Activated T-cell treated with anti-CD3 and anti-CD28 coated beads, Interleukin-2, amount 50 U/mL, for 4 hours (primary cell): ENCODE results near the gene LRRC28. TPM values are rescaled to one million over a fixed set of nuclear protein-coding genes. Genes with fewer than 3 reads are reported as not detected.

Experiments used
- ATAC-seq, 2 donors: fragments of 200-7000 bp; cut with Tn5 transposase; one replicate each; pipeline ENCODE4 v1.10.0; 2021
- DNase-seq: peaks from one replicate; pipeline ENCODE4 v3.0.0-alpha.2; 2020
- H3K27me3 Mint-ChIP-seq: one replicate; pipeline ENCODE4 v1.8.0; 2021; ENCODE audit warnings: low read depth, mixed read lengths
- H3K36me3 Mint-ChIP-seq: one replicate; pipeline ENCODE4 v1.8.0; 2022; ENCODE audit warnings: mixed read lengths; ENCODE audit not compliant: insufficient read depth
- H3K4me1 Mint-ChIP-seq: one replicate; pipeline ENCODE4 v1.8.0; 2021; ENCODE audit warnings: low read depth, mixed read lengths
- H3K4me3 Mint-ChIP-seq: one replicate; pipeline ENCODE4 v1.8.0; 2021; ENCODE audit warnings: mild to moderate bottlenecking, moderate library complexity, mixed read lengths
- H3K9me3 Mint-ChIP-seq: one replicate; pipeline ENCODE4 v1.8.0; 2021; ENCODE audit warnings: mixed read lengths
- total RNA-seq, 3 donors: library from RNA; stranded (reverse); gene quantifications; one replicate each; pipeline ENCODE4 v1.2.1, GENCODE V29; 2021

LRRC28 gene
- total RNA-seq, 3 donors from 2014 or later: 8.6 to 11.3 (median 9.4) TPM

- H3K4me1 Mint-ChIP-seq: peaks cover 57% of the 10 kb centered on the region
- H3K9me3 Mint-ChIP-seq: no peaks in the 10 kb centered on the region
- ATAC-seq (no peak), DNase-seq (no peak)
- H3K4me3 Mint-ChIP-seq: no peak overlapping the region
- H3K27me3 Mint-ChIP-seq: peaks cover 2% of the 10 kb centered on the region
- no peaks in the 10 kb centered on the region for H3K36me3 Mint-ChIP-seq
Measured at GRCh38 chr15:99437315-99438223, 186.3 kb downstream of the LRRC28 start.

- Mint-ChIP-seq H3K4me3 (no peak overlapping the region), H3K4me1 (peaks cover 57% of the 10 kb centered on the region), H3K36me3 (no peaks in the 10 kb centered on the region), H3K27me3 (peaks cover 2% of the 10 kb centered on the region), H3K9me3 (no peaks in the 10 kb centered on the region)
- ATAC-seq (no peak), DNase-seq (no peak)
Measured at GRCh38 chr15:99438224-99438585, 186.9 kb downstream of the LRRC28 start.

GRCh38 chr15:99438691-99439523 lies 187.6 kb downstream of the LRRC28 start:
- H3K36me3 Mint-ChIP-seq: no peaks in the 10 kb centered on the region
- DNase-seq (no peak), ATAC-seq (peak; percentile 51 to 54)
- peaks cover 2% of the 10 kb centered on the region for H3K27me3 Mint-ChIP-seq
- H3K4me1 Mint-ChIP-seq: peaks cover 55% of the 10 kb centered on the region
- no peaks in the 10 kb centered on the region for H3K9me3 Mint-ChIP-seq
- H3K4me3 Mint-ChIP-seq: no peak overlapping the region

GRCh38 chr15:99439524-99439835 lies 188.2 kb downstream of the LRRC28 start:
- H3K9me3 Mint-ChIP-seq: no peaks in the 10 kb centered on the region
- H3K4me1 Mint-ChIP-seq: peaks cover 54% of the 10 kb centered on the region
- DNase-seq (no peak), ATAC-seq (no peak)
- no peaks in the 10 kb centered on the region for H3K36me3 Mint-ChIP-seq
- H3K4me3 Mint-ChIP-seq: no peak overlapping the region
- no peaks in the 10 kb centered on the region for H3K27me3 Mint-ChIP-seq

- no peak for ATAC-seq
- H3K4me1 Mint-ChIP-seq: peaks cover 55% of the 10 kb centered on the region
- no peaks in the 10 kb centered on the region for H3K27me3 Mint-ChIP-seq
- no peaks in the 10 kb centered on the region for H3K36me3 Mint-ChIP-seq
- H3K9me3 Mint-ChIP-seq: no peaks in the 10 kb centered on the region
- DNase-seq: no peak
- no peak overlapping the region for H3K4me3 Mint-ChIP-seq
Measured at GRCh38 chr15:99440029-99440428, 188.7 kb downstream of the LRRC28 start.

Other genes with a start within 250 kb of the LRRC28 start
- not detected for gene PGPEP1L, start 243.7 kb upstream of the LRRC28 start, total RNA-seq
- gene SYNM, start 146.4 kb upstream of the LRRC28 start, total RNA-seq: under 1 TPM; 0.42 to 0.60 (median 0.53) TPM
- gene TTC23, start 1.9 kb upstream of the LRRC28 start, total RNA-seq: 1 to 10 TPM; 1.1 to 3.0 (median 1.6) TPM